Stimulated activated CD4-positive, alpha-beta T cell treated with anti-CD3 and anti-CD28 coated beads, Interleukin-12 subunit alpha, Interleukin-12 subunit beta, amount 100 ng/mL, for 24 hours (primary cell): ENCODE data around the gene EXPH5.
A peak's percentile ranks its signal among the peaks of the same experiment; 100 is the strongest.
"Not testable (repeated sequence)": the region's sequence is repeated elsewhere in the genome, so short reads cannot be mapped to it uniquely, and the experiment has no call there.

ENCODE experiments used
- DNase-seq, 2 experiments: peaks; one replicate each; pipeline ENCODE4 v3.0.0-alpha.2; 2020; ENCODE audit warnings: low read depth in 2 of 2

Gene EXPH5

GRCh38 chr11:108601150-108601549 lies 7.6 kb upstream of the EXPH5 start:
- no peak for DNase-seq

- no peak for DNase-seq
Observed at GRCh38 chr11:108599978-108600377, 6.4 kb upstream of the EXPH5 start.

- no peak for DNase-seq
Observed at GRCh38 chr11:108597736-108598355, 4.3 kb upstream of the EXPH5 start.

- no peak for DNase-seq
Observed at GRCh38 chr11:108596701-108597100, 3.1 kb upstream of the EXPH5 start.

DNA sequence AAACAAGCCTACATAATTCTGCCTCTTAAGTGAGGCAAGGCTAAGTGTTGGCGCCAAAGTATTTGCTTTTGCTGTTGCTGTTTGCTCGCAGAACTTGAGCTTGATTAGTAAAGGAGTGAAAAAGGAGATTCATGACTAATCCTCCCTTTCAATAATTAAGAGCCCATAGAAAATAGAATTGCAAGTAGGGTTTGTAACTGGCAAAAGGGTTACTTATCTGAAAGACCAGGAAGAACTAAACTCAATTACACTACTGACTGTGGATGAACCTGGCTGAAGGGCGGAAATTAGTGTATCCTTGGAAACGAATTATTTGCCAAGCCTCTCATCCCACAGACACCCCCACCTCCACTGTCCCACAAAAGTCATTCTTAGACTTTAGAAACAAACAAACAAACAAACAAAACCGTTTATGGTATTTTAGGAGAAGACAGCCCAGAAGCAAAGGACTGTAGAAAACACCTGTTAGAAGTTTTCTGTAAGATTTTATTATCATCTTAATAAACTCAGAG lies 411 bp upstream of the EXPH5 start:
- DNase-seq, result no peak

- DNase-seq, result peak; percentile 7 to 21
Observed at GRCh38 chr11:108592591-108593213, 866 bp downstream of the EXPH5 start.

DNA sequence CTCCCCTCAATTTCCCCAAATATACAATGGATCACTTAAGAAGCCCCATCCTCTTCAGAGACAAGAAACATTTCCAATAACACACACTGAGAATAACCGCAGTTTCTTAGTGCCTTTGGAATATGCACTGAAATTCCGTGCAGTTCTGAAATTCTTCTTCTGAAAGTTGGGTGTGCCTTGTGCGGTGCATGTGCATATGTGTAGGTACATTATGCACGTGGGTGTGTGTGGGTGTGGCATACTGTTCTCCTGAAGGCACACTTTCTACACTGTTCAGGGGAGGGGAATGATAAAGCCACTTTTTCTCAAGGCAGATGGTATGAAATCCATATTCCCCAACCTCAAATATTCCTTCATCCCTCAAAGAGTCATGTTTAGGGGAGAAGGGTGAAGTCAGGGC lies 1.7 kb downstream of the EXPH5 start:
- no peak for DNase-seq

- DNase-seq, result no peak
Observed at GRCh38 chr11:108589136-108589535, 4.4 kb downstream of the EXPH5 start.

DNA sequence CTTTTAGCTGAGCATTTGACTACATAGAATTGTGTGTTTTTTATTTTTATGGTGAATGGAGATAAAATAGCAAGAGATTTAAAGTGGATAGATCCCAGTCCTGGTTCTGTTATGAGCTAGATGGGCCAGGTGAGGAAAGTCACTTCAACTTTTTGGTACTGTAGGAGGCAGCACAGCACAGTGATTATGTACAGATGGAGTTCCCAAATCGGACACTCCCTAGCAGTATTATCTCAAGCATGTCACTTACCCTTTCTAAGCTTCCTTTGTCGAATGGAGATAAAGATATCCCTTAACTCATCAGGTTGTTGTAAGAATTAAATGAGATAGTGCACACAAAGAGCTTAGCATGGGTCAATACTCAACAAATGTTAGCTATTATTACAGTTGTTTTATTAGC lies 5.3 kb downstream of the EXPH5 start:
- DNase-seq, result no peak

DNA sequence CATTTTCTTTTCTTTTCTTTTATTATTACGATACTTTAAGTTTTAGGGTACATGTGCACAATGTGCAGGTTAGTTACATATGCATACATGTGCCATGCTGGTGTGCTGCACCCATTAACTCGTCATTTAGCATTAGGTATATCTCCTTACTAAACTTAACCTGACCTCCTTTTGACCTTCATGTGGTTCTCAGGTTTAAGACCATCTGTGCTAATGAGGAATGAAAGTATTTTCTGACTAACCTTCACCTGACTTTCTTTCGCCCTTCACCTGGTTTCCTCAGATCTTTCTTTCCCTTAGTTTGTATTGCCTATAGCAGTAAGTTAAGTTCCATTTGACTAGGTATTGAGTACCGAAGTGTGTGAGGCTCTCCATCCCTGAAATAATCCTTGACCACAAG lies 6.5 kb downstream of the EXPH5 start:
- DNase-seq, result no peak

DNA sequence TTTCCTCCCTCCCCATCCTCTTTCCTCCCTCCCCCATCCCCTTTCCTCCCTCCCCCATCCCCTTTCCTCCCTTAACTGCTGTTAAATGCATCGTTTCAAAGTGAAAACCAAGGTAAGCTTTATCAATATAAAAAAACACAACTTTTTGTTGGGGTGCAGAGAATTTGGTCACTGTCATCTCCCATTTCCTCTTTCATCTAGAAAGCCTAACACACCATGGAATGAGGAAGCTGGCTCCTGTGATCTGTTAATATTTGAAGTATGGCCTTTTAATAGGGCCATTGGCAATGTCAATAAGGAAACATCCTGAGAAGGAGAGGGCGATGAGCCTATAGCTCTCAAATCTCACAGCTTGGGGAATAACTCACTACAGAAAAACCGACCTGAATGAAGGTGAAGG lies 7.0 kb downstream of the EXPH5 start:
- no peak for DNase-seq

GRCh38 chr11:108586185-108586584 lies 7.4 kb downstream of the EXPH5 start:
- not testable (repeated sequence) for DNase-seq

- DNase-seq, result no peak
Observed at GRCh38 chr11:108584973-108585372, 8.6 kb downstream of the EXPH5 start.

DNA sequence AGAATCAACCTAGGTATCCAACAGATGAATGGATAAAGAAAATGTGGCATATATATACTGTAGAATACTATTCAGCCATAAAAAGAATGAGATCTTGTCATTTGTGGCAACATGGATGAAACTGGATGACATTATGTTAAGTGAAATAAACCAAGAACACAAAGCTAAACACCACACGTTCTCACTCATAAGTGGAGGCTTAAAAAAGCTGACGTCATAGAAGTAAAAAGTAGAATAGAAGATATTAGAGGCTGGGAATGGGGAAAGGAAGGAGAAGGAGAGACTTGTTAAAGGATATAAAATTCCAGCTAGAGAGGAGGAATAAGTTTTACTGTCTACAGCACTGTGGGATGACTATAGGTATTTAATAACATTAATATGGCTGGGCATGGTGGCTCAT lies 12.9 kb downstream of the EXPH5 start:
- no peak for DNase-seq

DNA sequence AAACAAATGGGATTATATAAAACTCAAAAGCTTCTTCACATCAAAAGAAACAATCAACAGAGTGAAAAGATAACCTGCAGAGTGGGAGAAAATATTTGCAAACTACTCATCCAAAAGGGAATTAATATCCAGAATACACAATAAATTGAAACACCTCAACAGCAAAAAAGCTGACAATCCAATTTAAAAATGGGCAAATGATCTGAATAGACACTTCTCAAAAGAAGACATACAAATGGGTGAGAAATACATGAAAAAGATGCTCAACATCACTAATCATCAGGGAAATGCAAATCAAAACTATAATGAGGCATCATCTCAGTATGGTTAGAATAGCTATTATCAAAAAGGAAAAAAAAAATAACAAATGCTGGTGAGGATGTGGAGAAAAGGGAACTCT lies 13.5 kb downstream of the EXPH5 start:
- DNase-seq, result no peak

GRCh38 chr11:108576523-108576922 lies 17.0 kb downstream of the EXPH5 start:
- no peak for DNase-seq

GRCh38 chr11:108574675-108575074 lies 18.9 kb downstream of the EXPH5 start:
- DNase-seq, result no peak

DNA sequence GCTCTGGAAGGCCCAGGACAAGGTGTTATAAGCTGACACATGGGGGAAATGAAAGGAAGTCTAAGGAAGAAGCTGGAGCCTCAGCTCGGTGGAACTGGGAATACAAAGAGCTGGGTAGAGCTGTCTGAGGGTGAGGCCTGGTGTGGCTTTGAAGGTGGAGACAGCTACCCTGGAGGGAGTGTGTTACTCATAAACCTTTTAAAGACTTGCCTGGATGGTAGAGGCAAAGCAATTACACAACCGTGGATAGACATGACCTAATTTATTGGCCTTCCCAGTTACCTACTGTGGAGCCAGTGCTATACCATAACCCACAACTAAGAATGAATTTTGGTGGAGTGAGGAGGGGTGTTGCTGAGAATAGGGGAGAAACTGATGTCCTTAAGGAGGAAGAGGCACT lies 22.6 kb downstream of the EXPH5 start:
- DNase-seq, result no peak

DNA sequence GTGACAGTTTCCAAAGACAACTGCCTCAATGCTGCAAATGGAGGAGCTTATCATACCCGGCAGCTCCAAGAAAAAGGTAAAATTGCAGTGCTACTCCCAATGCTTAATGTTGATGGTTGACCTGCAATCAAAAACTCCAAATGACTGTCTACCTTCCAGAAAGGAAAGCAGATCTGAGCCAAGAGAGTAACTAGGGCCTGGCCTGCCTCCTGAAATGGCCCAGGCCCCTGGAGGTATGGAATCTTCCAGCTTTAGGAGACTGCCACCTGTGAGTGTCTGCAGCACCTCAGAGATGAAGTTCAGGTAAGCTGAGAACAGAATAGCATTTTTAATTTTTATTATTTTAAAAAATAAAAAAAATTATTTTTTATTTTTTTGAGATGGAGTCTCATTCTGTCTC lies 23.7 kb downstream of the EXPH5 start:
- DNase-seq, result no peak

DNA sequence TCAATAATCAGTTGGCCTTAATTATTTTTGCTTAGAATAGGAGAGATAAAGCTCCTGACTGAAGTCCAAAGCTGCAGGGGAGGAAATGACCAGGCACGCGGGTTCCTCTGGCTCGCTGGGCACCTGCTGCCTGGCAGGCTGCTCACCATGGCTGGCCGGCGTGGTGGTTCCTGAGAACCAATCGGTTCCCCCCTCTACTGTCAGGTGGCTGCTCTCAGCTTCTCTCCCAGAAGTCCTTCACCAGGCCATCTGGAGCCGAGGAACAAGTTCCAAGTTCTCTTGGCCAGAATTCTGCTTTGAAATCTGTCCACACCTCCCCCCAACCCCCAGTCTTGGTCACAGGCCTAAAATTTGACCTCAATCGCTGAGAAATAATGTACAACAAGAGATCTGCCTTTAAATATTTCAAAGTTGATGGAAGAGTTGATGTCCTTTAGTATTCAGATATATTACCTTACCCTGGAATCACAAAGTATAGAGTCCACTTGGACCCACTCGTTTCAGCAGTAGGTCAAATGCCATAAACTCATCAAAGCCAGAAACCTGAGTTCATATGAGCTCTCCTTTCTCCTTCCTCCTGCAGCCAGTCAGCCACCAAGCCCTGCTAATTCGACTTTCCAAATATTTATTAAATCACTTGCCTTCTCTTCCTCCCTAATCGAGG lies 25.2 kb downstream of the EXPH5 start:
- DNase-seq, result no peak

- no peak for DNase-seq
Observed at GRCh38 chr11:108565653-108566052, 27.9 kb downstream of the EXPH5 start.

DNA sequence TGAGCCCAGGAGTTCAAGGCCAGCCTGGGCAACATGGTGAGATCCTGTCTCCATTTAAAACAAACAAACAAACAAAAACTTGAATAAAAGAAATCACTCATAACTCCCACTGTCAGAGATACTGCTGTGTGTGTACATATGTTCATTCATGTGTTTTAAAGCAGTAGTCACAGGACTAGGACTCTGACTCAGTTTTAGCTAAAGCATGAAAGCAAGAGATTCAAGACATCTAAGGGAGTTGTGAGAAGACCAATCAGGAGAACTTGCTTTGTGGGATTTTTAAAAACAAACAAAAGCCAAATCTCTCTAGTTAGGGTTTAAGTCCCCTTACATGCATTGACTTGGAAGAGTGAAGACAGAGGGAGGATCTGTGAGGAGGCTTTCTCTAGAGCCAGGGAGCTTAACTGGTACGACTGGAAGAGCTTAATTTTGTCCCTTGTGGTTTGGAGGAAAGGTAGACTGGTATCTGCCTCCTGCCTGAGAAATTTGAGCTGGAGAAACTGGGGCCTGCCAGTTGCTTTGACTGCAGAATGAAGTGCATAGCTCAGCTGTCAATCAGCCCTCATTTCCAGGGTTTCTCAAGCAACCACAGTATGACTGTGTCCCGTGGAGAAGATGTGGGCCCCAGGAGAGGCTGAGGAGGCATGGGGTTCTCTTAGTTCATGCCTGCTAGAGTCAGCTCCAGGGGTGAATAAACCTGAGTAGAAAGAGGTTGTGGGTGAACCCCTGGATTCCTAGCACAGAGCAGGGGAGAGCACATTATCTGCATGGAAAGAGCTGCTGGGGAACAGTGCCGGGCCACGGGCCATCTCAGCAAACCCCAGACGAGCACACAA lies 30.6 kb downstream of the EXPH5 start:
- DNase-seq, result no peak
